Osteoblast (primary cell): ENCODE measurements around the gene SRPRB. TPM values are rescaled to one million over a fixed set of nuclear protein-coding genes. Genes with fewer than 3 reads are reported as not detected.

ENCODE experiments used
- DNase-seq: peaks from one replicate; pipeline ENCODE4 v3.0.0; 2011; ENCODE audit warnings: low spot score, mixed read lengths; ENCODE audit not compliant: insufficient read length; ENCODE audit errors: missing footprints
- H2AFZ ChIP-seq: 2 replicates; pipeline ENCODE4 v1.6.0; 2011; ENCODE audit warnings: mild to moderate bottlenecking, low read length
- H3K27ac ChIP-seq: 2 replicates; pipeline ENCODE4 v1.5.1; 2011; ENCODE audit warnings: mild to moderate bottlenecking, low read depth, low read length, moderate library complexity
- H3K27me3 ChIP-seq: 2 replicates; pipeline ENCODE4 v1.6.0; 2012; ENCODE audit warnings: mild to moderate bottlenecking, control low read depth, inconsistent platforms, low read length, moderate library complexity; ENCODE audit not compliant: insufficient read depth
- H3K36me3 ChIP-seq: 2 replicates; pipeline ENCODE4 v1.5.1; 2011; ENCODE audit warnings: mild to moderate bottlenecking, low read length, control low read depth, moderate library complexity; ENCODE audit not compliant: insufficient read depth
- H3K4me1 ChIP-seq: 2 replicates; pipeline ENCODE4 v1.5.1; 2011; ENCODE audit warnings: mild to moderate bottlenecking, low read length, control low read depth, moderate library complexity; ENCODE audit not compliant: insufficient read depth
- H3K4me2 ChIP-seq: 2 replicates; pipeline ENCODE4 v1.6.0; 2011; ENCODE audit warnings: mild to moderate bottlenecking, low read length; ENCODE audit not compliant: insufficient read depth
- H3K4me3 ChIP-seq: fragments of 200-600 bp; sonication (generic); 3 replicates; pipeline ENCODE4 v1.5.1; 2012; ENCODE audit warnings: mild to moderate bottlenecking, low read length, inconsistent platforms; ENCODE audit not compliant: insufficient read depth
- H3K79me2 ChIP-seq: 2 replicates; pipeline ENCODE4 v1.6.0; 2012; ENCODE audit warnings: mild to moderate bottlenecking, low read length, control low read depth, inconsistent platforms; ENCODE audit not compliant: insufficient read depth
- H3K9me3 ChIP-seq: 2 replicates; pipeline ENCODE4 v1.5.1; 2011; ENCODE audit warnings: low read depth, low read length, control low read depth
- H4K20me1 ChIP-seq: 2 replicates; pipeline ENCODE4 v1.6.0; 2012; ENCODE audit warnings: mild to moderate bottlenecking, low read length, control low read depth; ENCODE audit not compliant: insufficient read depth
- total RNA-seq: library from RNA; depleted of rRNA; stranded (reverse); fragments of >200 nt; gene quantifications from 2 replicates; pipeline ENCODE4 v1.2.3, GENCODE V29; 2012
- TF ChIP-seq, protein P1 (sequence below): IDR thresholded peaks from 2 replicates; pipeline ENCODE4 v1.5.1; 2011; ENCODE audit warnings: mild to moderate bottlenecking, low read depth, low read length, moderate library complexity; ENCODE audit errors: extremely low read depth

Gene SRPRB
- total RNA-seq, 1 donor: 80.3 TPM

DNA sequence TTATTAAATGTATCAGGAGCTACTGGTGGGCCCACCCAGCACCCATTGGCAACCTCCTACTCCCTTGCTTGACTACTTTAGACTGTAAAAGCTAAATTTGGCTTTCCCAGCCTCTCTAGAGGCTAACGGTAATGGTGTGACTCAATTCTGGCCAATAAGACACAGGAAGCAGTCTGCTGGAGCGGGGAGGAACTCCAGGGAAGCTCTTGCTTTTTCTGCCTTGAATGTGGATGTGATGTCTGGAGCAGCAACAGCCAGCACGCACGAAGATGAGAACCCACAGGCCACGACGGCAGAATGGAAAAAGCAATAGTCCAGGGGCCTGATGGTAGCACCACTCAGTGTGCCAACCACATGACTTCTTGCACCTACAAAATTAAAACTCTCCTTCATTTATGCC, 50.2 kb downstream of the SRPRB start:
- Histone ChIP-seq H3K27me3 (no peaks in the 10 kb centered on the region), H3K9me3 (no peaks in the 10 kb centered on the region), H3K4me3 (no peak overlapping the region), H4K20me1 (no peaks in the 10 kb centered on the region), H3K27ac (no peak overlapping the region), H3K79me2 (no peaks in the 10 kb centered on the region), H3K4me2 (peak overlapping the region; percentile 26), H3K36me3 (no peaks in the 10 kb centered on the region), H2AFZ (peak overlapping the region; percentile 52), H3K4me1 (peaks cover 11% of the 10 kb centered on the region)
- peak; percentile 82 for DNase-seq
- TF ChIP-seq, protein P1, sequence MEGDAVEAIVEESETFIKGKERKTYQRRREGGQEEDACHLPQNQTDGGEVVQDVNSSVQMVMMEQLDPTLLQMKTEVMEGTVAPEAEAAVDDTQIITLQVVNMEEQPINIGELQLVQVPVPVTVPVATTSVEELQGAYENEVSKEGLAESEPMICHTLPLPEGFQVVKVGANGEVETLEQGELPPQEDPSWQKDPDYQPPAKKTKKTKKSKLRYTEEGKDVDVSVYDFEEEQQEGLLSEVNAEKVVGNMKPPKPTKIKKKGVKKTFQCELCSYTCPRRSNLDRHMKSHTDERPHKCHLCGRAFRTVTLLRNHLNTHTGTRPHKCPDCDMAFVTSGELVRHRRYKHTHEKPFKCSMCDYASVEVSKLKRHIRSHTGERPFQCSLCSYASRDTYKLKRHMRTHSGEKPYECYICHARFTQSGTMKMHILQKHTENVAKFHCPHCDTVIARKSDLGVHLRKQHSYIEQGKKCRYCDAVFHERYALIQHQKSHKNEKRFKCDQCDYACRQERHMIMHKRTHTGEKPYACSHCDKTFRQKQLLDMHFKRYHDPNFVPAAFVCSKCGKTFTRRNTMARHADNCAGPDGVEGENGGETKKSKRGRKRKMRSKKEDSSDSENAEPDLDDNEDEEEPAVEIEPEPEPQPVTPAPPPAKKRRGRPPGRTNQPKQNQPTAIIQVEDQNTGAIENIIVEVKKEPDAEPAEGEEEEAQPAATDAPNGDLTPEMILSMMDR: no peak

DNA sequence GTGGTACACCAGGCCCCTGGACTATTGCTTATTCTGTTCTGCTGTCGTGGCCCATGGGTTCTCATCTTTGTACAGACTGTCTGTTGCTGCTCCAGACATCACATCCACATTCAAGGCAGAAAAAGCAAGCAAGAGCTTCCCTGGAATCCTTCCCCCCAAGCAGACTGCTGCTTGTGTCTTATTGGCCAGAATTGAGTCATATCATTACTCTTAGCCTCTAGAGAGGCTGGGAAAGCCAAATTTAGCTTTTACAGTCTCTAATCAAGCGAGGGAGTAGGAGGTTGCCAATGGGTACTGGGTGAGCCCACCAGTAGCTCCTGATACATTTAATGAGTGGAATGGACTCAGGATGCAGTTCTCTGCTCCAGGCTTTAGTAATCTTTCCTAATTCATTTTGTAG, 50.7 kb downstream of the SRPRB start:
- H3K27me3 ChIP-seq: no peaks in the 10 kb centered on the region
- no peaks in the 10 kb centered on the region for H3K36me3 ChIP-seq
- H3K9me3 ChIP-seq: no peaks in the 10 kb centered on the region
- H2AFZ ChIP-seq: peak overlapping the region; percentile 52
- no peak overlapping the region for H3K4me3 ChIP-seq
- peaks cover 11% of the 10 kb centered on the region for H3K4me1 ChIP-seq
- no peak overlapping the region for H3K27ac ChIP-seq
- no peaks in the 10 kb centered on the region for H4K20me1 ChIP-seq
- peak overlapping the region; percentile 26 for H3K4me2 ChIP-seq
- no peaks in the 10 kb centered on the region for H3K79me2 ChIP-seq
- TF ChIP-seq, protein P1: no peak
- peak; percentile 79 for DNase-seq

DNA sequence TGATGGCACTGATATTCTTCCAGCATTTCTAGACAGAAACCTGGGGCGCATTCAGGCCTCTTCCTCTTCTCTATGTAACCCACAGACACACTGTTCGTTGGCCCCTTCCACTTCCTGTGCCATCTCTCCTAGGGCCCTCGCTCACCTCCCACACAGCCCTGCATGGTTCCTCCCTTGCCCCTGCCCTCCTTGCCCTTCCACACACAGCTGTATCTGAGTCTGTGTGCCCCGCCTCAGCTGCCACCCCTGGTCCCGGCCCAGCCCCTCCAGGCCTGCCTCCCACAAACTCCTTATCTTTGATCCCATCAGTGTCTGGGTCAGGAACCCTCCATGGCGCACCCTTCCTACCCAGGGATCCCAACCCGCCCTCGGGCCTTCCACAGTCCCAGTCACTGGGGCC, 52.2 kb downstream of the SRPRB start:
- Histone ChIP-seq H3K4me2 (no peak overlapping the region), H3K4me3 (no peak overlapping the region), H3K27ac (no peak overlapping the region), H3K27me3 (no peaks in the 10 kb centered on the region), H3K79me2 (no peaks in the 10 kb centered on the region), H3K4me1 (peaks cover 11% of the 10 kb centered on the region), H4K20me1 (no peaks in the 10 kb centered on the region), H3K9me3 (no peaks in the 10 kb centered on the region), H2AFZ (no peak overlapping the region), H3K36me3 (no peaks in the 10 kb centered on the region)
- TF ChIP-seq, protein P1: no peak
- peak; percentile 17 for DNase-seq

DNA sequence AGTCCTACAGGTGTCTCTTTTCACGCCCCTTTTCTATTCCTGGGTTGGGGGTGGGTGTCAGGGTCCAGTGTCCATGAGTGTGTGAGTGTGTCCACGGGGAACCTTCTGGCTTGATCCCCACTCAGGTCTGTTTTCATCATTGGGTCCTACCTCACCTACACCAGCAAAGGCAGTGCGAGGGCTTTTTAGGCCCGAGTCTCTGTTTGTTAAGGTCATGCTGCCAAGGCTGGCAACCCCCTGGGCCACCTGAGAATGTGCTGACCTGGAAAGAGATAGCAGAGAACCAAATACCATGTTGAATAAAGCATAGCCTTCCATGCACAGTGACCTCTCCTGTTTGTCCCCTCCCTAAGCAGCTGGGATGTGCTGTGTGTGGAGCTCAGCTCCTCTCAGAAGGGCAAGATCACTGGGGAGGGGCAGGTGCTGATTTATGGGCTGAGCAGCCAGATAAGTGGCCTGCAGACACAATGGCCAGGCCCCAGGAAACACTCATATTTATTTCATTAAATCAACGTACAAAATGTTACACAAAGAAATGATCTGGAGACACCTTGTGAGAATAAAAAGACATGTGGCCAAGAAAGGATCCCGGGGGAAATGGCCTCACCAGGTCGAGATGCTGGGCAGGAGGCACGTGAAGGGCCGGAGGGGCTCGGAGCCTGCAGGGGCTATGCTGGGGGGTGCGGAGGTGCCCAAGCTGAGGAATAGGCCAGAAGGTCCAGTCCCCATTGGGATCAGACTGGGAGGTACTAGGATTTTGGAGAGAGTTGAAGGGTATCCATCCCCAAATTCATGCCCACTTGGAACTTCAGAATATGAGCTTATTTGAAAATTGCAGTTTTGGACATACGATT, 54.0 kb downstream of the SRPRB start:
- Histone ChIP-seq H3K79me2 (no peaks in the 10 kb centered on the region), H3K4me3 (no peak overlapping the region), H3K36me3 (no peaks in the 10 kb centered on the region), H3K9me3 (no peaks in the 10 kb centered on the region), H3K4me1 (peaks cover 11% of the 10 kb centered on the region), H4K20me1 (no peaks in the 10 kb centered on the region), H3K4me2 (no peak overlapping the region), H3K27ac (no peak overlapping the region), H3K27me3 (no peaks in the 10 kb centered on the region), H2AFZ (no peak overlapping the region)
- DNase-seq: no peak
- TF ChIP-seq, protein P1: no peak
